HepG2 (cell line): ENCODE measurements around the gene SMIM24. TPM values are rescaled to one million over a fixed set of nuclear protein-coding genes. Genes with fewer than 3 reads are reported as not detected.

ENCODE experiments used
- ATAC-seq: fragments of 200-7000 bp; cut with Tn5 transposase; 3 replicates; pipeline ENCODE4 v1.9.1; 2020; ENCODE audit warnings: mild to moderate bottlenecking, moderate library complexity
- BruUV-seq: library from RNA; stranded (reverse); fragments of 400-500 nt; replicated peaks from 2 replicates; lab custom pipeline; 2021; lab: Mats Ljungman, UMichigan
- CTCF ChIA-PET: fragments of 300-600 bp; formaldehyde crosslinking; extraction: SDS; loops from one replicate; lab custom pipeline; 2021; ENCODE audit warnings: low total read pairs, inconsistent platforms, low intra/inter-chr PET ratio; lab: Yijun Ruan, JAX
- POLR2A ChIA-PET: fragments of 350-600 bp; sonication (Branson Sonifier 250); formaldehyde crosslinking; loops from one replicate; lab custom pipeline; 2020; ENCODE audit warnings: antibody characterized with exemption, inconsistent platforms; lab: Yijun Ruan, JAX
- DNase-seq: peaks from one replicate; pipeline ENCODE4 v3.0.0-alpha.2; 2015; ENCODE audit warnings: low spot score
- FAIRE-seq: peaks from 3 replicates; lab custom pipeline; 2011; peaks lifted over from hg19 to GRCh38; lab: Jason Lieb, UNC
- H2AFZ ChIP-seq: one replicate; pipeline ENCODE4 v1.6.1; 2011; ENCODE audit warnings: low read length, inconsistent platforms
- H3K27ac ChIP-seq: fragments of 300-600 bp; 3 replicates; pipeline ENCODE4 v1.8.0; 2011; ENCODE audit warnings: mixed run types, mild to moderate bottlenecking, mixed read lengths, low read length, inconsistent platforms; ENCODE audit not compliant: insufficient read depth; ENCODE audit errors: extremely low read length
- H3K27me3 ChIP-seq, 2 experiments: fragments of 200-600 bp in 1 of 2; 2 replicates in 1 of 2; 3 replicates in 1 of 2; pipeline versions ENCODE4 v1.6.0 to v1.8.0; 2011; ENCODE audit warnings: low read length in 2 of 2, mild to moderate bottlenecking in 2 of 2, moderate library complexity in 2 of 2, inconsistent platforms in 1 of 2; ENCODE audit not compliant: insufficient read depth in 2 of 2, control insufficient read depth in 1 of 2
- H3K36me3 ChIP-seq, 2 experiments: fragments of 200-600 bp in 1 of 2; replicated peaks in 1 of 2; 2 replicates in 1 of 2; 3 replicates in 1 of 2; pipeline versions ENCODE4 v1.5.1 to v1.8.0; 2011; ENCODE audit warnings: low read length in 2 of 2, inconsistent platforms in 1 of 2; ENCODE audit not compliant: insufficient read depth in 2 of 2, control insufficient read depth in 1 of 2
- H3K4me1 ChIP-seq: 2 replicates; pipeline ENCODE4 v1.5.1; 2012; ENCODE audit warnings: low read length, inconsistent platforms; ENCODE audit not compliant: insufficient read depth
- H3K4me2 ChIP-seq: 2 replicates; pipeline ENCODE4 v1.6.0; 2011; ENCODE audit warnings: low read depth, low read length, inconsistent platforms
- H3K4me3 ChIP-seq, 3 experiments: fragments of 200-600 bp in 1 of 3; sonication (generic), shearing (Covaris generic) in 1 of 3; replicated peaks in 1 of 3; 2 replicates each; pipeline ENCODE4 v1.5.1; 2011 to 2016; ENCODE audit warnings: low read length in 3 of 3, inconsistent platforms in 2 of 3, low read depth in 2 of 3, mild to moderate bottlenecking in 2 of 3, control low read depth in 1 of 3, mixed read lengths in 1 of 3; ENCODE audit not compliant: insufficient read depth in 1 of 3
- H3K79me2 ChIP-seq: one replicate; pipeline ENCODE4 v1.6.1; 2011; ENCODE audit warnings: low read length, inconsistent platforms; ENCODE audit not compliant: insufficient read depth
- H3K9ac ChIP-seq: 2 replicates; pipeline ENCODE4 v1.6.0; 2011; ENCODE audit warnings: mild to moderate bottlenecking, low read depth, low read length, inconsistent platforms; ENCODE audit not compliant: insufficient read depth
- H3K9me3 ChIP-seq: 2 replicates; pipeline ENCODE4 v1.5.1; 2012; ENCODE audit warnings: mild to moderate bottlenecking, low read length
- H4K20me1 ChIP-seq: 2 replicates; pipeline ENCODE4 v1.6.0; 2011; ENCODE audit warnings: inconsistent platforms, mild to moderate bottlenecking, low read length, moderate library complexity; ENCODE audit not compliant: insufficient read depth
- KLF9 ChIP-seq: IDR thresholded peaks from 2 replicates; pipeline ENCODE4 v1.6.1; 2016; ENCODE audit warnings: low read depth
- RNF219 ChIP-seq: sonication (generic); formaldehyde crosslinking; IDR thresholded peaks from 2 replicates; pipeline ENCODE4 v1.5.0; 2020; ENCODE audit warnings: mild to moderate bottlenecking, missing genetic modification reagents
- SMYD3 ChIP-seq: sonication (generic); formaldehyde crosslinking; IDR thresholded peaks from 2 replicates; pipeline ENCODE4 v1.8.1; 2023; ENCODE audit warnings: mild to moderate bottlenecking, missing genetic modification reagents
- SOX13 ChIP-seq, 3 experiments: fragments of 450-650 bp in 1 of 3; sonication (generic) in 1 of 3; formaldehyde crosslinking in 1 of 3; IDR thresholded peaks in 2 of 3; conservative IDR thresholded peaks in 1 of 3; 2 replicates each; pipeline versions ENCODE4 v1.5.0 to v1.6.1; 2016 to 2020; ENCODE audit warnings: antibody characterized with exemption in 1 of 3, mild to moderate bottlenecking in 1 of 3, missing compliant biosample characterization in 1 of 3, missing genetic modification reagents in 1 of 3, moderate library complexity in 1 of 3
- SYNCRIP ChIP-seq: fragments of 200-400 bp; formaldehyde crosslinking; IDR thresholded peaks from 2 replicates; pipeline ENCODE4 v1.6.1; 2018; ENCODE audit warnings: mild to moderate bottlenecking, low read depth, low read length; ENCODE audit not compliant: insufficient read depth
- ZBTB33 ChIP-seq: sonication (generic); formaldehyde crosslinking; IDR thresholded peaks from 2 replicates; pipeline ENCODE4 v1.4.0; 2020; ENCODE audit warnings: missing genetic modification reagents
- ZBTB7B ChIP-seq: sonication (generic); formaldehyde crosslinking; IDR thresholded peaks from 2 replicates; pipeline ENCODE4 v1.4.0; 2020; ENCODE audit warnings: missing genetic modification reagents
- ZNF256 ChIP-seq: sonication (generic); formaldehyde crosslinking; conservative IDR thresholded peaks from 2 replicates; pipeline ENCODE4 v1.4.0; 2020; ENCODE audit warnings: missing genetic modification reagents
- ZNF552 ChIP-seq: sonication (generic); formaldehyde crosslinking; IDR thresholded peaks from 2 replicates; pipeline ENCODE4 v1.9.0; 2022; ENCODE audit warnings: missing genetic modification reagents, mild to moderate bottlenecking, borderline replicate concordance
- ZNF678 ChIP-seq: sonication (generic); formaldehyde crosslinking; IDR thresholded peaks from 2 replicates; pipeline ENCODE4 v1.4.0; 2020; ENCODE audit warnings: mild to moderate bottlenecking, missing genetic modification reagents
- ZNF687 ChIP-seq: sonication (generic); formaldehyde crosslinking; IDR thresholded peaks from 2 replicates; pipeline ENCODE4 v1.5.1; 2020; ENCODE audit warnings: mild to moderate bottlenecking, missing genetic modification reagents, moderate library complexity
- WGBS: methylation state at CpG from one replicate; pipeline ENCODE4 v1.1.6; 2017; ENCODE audit warnings: low lambda C conversion rate; 5-methylcytosine and 5-hydroxymethylcytosine counted together
- in situ Hi-C: cut with HindIII; loops from 2 replicates; pipeline ENCODE4 v1.10.0; 2017; ENCODE audit warnings: low pct_unique_long_range_greater_than_20kb; ENCODE audit not compliant: extremely low pct_ligation_motif_present
- intact Hi-C: fragments of 100-400 bp; cut with micrococcal nuclease; formaldehyde crosslinking; loops from one replicate; pipeline ENCODE4 v1.10.0; 2022; ENCODE audit not compliant: unreplicated experiment
- polyA plus RNA-seq, 8 experiments: library from polyadenylated mRNA; depleted of rRNA in 3 of 8; stranded (reverse) in 7 of 8; unstranded in 1 of 8; fragments of >200 nt; fragmentation: Illumina TruSeq in 4 of 8; extraction: Trizol in 4 of 8; gene quantifications; 2 replicates each; pipeline versions ENCODE4 v1.2.1 to v1.2.3, GENCODE V29; 2011 to 2016; ENCODE audit warnings: low read depth in 4 of 8, missing spikeins in 1 of 8, mixed read lengths in 1 of 8; ENCODE audit not compliant: insufficient read depth in 1 of 8
- total RNA-seq, 5 experiments: library from RNA; depleted of rRNA; stranded (reverse); fragments of >200 nt; fragmentation: Illumina TruSeq; extraction: Trizol; gene quantifications; 2 replicates each; pipeline ENCODE4 v1.2.3, GENCODE V29; 2016; ENCODE audit warnings: low read depth in 1 of 5

Gene SMIM24
- total and polyA plus RNA-seq, 2 of the 13 experiments (the other 11 are each of a cell fraction or from before 2014, with no cell fraction given): 11.2 to 70.6 TPM

GRCh38 chr19:3443840-3444694, 36.3 kb downstream of the SMIM24 start:
- no TSS peak for BruUV-seq
- in situ Hi-C loops (no loop called here), intact Hi-C loops (no loop called here)
- peaks cover 3 to 6% of the 10 kb centered on the region in 2 experiments; a peak in 4 of 5 replicates for H3K36me3 ChIP-seq
- no peak overlapping the region for H3K4me3 ChIP-seq
- no peaks in the 10 kb centered on the region for H3K9me3 ChIP-seq
- no peak overlapping the region for H3K27ac ChIP-seq
- no peaks in the 10 kb centered on the region for H3K27me3 ChIP-seq
- no peaks in the 10 kb centered on the region; the same call in 1 of the 2 replicates for H4K20me1 ChIP-seq
- no peaks in the 10 kb centered on the region for H3K79me2 ChIP-seq
- FAIRE-seq (no peak), DNase-seq (peak; percentile 39), ATAC-seq (peak; percentile 50)
- CTCF ChIA-PET: no interaction called here
- no peak overlapping the region; the same call in 1 of the 2 replicates for H3K4me2 ChIP-seq
- 56% methylated on average over 30 of the region's 33 CpGs for WGBS
- H3K4me1 ChIP-seq: peaks cover 22% of the 10 kb centered on the region
- 0 out of 2 replicates have a peak overlapping the region, but pooled peaks have one; percentile 29 for H3K9ac ChIP-seq
- no peak overlapping the region for H2AFZ ChIP-seq
- POLR2A ChIA-PET: no interaction called here
- TF ChIP-seq SOX13 (IDR thresholded peaks at IDR 0.05): no peak
- TF ChIP-seq SOX13 (CRISPR knock-in tag; conservative IDR thresholded peaks at IDR 0.05 in 1 of 2, IDR thresholded peaks at IDR 0.05 in 1 of 2): peak in 1 of 2 experiments; percentile 38; a peak in 1 of 4 replicates
- TF ChIP-seq ZBTB7B (CRISPR knock-in tag): 0 out of 2 replicates have a peak, but pooled peaks have one; percentile 36
- no peak for TF ChIP-seq RNF219 (CRISPR knock-in tag)
- peak; percentile 90 for TF ChIP-seq ZBTB33 (CRISPR knock-in tag)
- no peak for TF ChIP-seq ZNF256 (CRISPR knock-in tag)
- no peak for TF ChIP-seq KLF9 (CRISPR knock-in tag)
- TF ChIP-seq SMYD3: no peak
- TF ChIP-seq SYNCRIP: no peak
- TF ChIP-seq ZNF678 (CRISPR knock-in tag): no peak
- no peak for TF ChIP-seq ZNF552 (CRISPR knock-in tag)
- TF ChIP-seq ZNF687 (CRISPR knock-in tag): peak; percentile 36
